OCI-LY7 (cell line): ENCODE results near the gene PAFAH1B1.

ENCODE experiments used
- CTCF ChIP-seq: fragments of 200-600 bp; sonication (generic); conservative IDR thresholded peaks from 2 replicates; pipeline ENCODE4 v1.5.1; 2014; ENCODE audit warnings: mild to moderate bottlenecking, antibody characterized with exemption, low read length, moderate library complexity, mixed read lengths
- EZH2phosphoT487 ChIP-seq: fragments of 200-600 bp; sonication (generic); IDR thresholded peaks from 2 replicates; pipeline ENCODE4 v1.6.1; 2018; ENCODE audit warnings: low read depth, borderline replicate concordance, mild to moderate bottlenecking, mixed run types, antibody characterized with exemption, low read length, moderate library complexity, mixed read lengths

- no peak for TF ChIP-seq CTCF
- no peak for TF ChIP-seq EZH2phosphoT487
Observed at GRCh38 chr17:2706911-2707510, 113.6 kb downstream of the PAFAH1B1 start.
